Activated CD8-positive, alpha-beta memory T cell treated with anti-CD3 and anti-CD28 coated beads for 4 hours (primary cell): Measurements from ENCODE around the gene SELENON.
"Not testable (repeated sequence)": the region's sequence is repeated elsewhere in the genome, so short reads cannot be mapped to it uniquely, and the experiment has no call there.

Experiments used
- DNase-seq, 2 donors: peaks; one replicate each; pipeline ENCODE4 v3.0.0-alpha.2; 2020; ENCODE audit warnings: low read depth in 2 of 2

Gene SELENON

DNA sequence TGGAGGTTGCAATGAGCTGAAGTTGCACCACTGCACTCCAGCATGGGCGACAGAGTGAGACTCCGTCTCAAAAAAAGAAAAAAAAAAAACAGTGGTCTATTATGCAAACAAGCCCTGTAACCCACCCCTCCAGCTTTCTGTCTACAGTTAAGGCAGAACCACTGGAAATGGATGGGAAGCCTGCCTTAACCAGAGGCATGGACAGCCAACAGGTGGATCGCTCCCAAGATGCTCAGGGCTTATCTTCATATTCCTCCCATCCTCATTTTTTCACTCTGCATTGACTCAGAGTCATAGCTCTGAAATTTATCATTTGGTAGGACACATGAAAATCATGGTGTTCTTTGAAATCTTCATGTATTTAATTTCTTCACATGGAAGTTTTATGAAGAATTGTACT is 28.5 kb downstream of the SELENON start:
- no peak for DNase-seq

GRCh38 chr1:25829046-25829445 is 29.1 kb downstream of the SELENON start:
- DNase-seq, result no peak

- DNase-seq, result no peak
Observed at GRCh38 chr1:25831569-25832196, 31.7 kb downstream of the SELENON start.

DNA sequence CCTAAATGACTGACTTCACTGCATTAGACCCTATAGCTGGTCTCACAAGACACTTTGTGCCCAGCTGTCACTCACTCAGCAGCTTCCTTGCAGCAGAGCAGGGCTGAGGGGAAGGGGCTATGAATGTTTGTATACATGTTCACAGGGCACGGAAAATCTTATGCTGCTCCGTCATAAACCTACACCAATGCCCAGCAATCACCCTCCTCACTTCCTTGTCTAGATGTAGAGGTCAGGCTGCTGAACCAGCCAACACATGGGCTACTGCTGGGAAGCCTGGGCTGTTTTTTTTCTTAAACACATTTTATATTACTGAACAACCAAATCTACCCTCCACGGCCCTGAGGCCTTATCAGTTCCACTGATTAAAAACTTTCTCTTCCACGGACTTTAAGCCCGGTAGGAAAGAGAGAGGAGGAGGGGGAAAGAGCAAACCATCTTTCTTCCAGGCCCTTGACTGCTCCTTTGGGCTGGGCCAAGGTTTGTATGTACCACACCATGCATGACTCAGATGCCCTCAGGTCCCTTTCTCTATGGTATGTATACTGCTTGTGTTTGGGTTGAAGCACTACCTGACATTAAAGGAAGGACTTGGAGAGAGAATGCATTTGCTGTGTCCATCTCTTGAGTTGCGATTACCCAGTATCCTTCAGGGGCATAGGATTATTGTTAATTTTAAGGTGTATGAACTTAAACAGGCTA is 32.5 kb downstream of the SELENON start:
- DNase-seq, result no peak

- no peak for DNase-seq
Observed at GRCh38 chr1:25833158-25833557, 33.2 kb downstream of the SELENON start.

DNA sequence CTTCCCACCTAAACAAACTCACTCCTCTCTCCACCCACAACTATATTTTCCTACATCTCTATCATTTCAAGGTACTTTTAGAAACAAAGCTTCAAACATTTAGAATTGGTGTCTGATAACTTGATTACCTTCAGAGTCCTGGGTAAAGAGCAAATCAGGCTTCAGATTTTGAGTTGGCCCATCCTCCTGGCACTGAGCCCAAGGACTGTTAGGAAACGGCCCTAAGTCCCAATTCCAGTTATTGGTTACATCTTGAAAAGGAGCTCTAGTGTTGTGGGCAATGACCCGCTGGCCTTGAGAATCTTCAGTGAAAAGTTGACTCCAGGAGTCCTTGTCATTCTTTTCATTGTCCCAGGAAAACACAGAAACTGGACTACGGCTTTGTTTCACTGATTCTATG is 34.9 kb downstream of the SELENON start:
- no peak for DNase-seq

DNA sequence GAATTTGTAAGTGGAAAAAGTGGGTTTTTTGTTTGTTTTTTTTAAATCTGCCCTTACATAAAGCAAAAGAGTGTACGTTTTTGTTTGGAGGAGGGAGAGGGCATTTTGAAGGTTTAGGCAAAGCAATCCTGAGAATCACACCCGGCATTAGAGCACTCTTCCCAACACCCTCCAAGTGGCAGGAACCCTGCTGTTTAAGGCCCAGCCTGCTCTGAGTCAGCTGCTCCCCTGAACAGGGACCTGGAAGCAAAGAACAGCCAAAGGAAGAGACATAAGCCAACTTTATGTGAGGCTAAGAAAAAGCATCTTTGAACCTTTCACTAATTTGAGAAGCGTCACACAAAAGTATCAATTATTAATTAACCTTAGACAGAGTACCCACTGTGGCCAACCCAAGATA is 36.7 kb downstream of the SELENON start:
- no peak for DNase-seq

DNA sequence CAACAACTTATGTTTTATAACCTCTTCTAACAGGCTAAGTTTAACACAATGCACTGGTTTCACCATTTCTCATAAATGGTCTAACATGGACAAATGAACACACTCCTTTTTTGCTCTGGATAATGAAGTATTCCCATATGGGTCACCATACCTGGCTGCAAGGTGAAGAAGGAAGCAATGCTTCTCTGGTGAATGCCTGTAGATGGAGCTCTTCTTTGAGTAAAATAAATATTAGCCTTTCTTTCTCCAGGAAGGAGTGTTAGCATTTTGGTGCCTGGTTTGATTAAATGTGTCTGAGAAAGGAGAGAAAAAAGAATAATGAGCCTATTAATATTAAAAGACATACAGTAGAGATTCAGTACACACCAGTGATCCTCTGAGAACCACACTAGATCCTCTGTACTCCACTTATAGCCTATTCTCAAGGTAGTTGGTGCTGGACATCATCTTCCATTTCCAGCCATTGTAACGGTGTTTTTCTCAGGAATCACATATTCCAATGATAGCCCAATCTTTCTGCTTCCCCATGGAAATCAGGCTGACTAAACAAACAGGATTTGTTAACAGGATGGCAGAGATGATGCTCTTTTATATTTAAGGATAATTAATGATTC is 37.4 kb downstream of the SELENON start:
- DNase-seq, result no peak

- DNase-seq, result not testable (repeated sequence)
Observed at GRCh38 chr1:25839808-25840207, 39.8 kb downstream of the SELENON start.

DNA sequence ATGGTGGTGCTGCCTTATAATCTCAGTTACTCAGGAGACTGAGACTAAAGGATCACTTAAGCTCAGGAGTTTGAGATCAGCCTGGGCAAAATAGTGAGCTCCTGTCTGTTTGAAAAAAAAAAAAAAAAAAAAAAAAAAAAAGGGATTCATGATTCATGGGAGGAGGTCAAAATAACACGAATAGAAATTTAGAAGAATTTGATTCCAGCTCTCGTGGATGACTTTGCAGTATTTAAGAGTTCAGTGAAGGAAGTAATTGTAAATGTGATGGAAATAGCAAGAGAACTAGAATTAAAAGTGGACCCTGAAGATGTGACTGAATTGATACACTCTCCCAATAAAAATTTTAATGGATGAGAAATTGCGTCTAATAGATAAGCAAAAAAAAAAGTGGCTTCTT is 43.5 kb downstream of the SELENON start:
- DNase-seq, result no peak

DNA sequence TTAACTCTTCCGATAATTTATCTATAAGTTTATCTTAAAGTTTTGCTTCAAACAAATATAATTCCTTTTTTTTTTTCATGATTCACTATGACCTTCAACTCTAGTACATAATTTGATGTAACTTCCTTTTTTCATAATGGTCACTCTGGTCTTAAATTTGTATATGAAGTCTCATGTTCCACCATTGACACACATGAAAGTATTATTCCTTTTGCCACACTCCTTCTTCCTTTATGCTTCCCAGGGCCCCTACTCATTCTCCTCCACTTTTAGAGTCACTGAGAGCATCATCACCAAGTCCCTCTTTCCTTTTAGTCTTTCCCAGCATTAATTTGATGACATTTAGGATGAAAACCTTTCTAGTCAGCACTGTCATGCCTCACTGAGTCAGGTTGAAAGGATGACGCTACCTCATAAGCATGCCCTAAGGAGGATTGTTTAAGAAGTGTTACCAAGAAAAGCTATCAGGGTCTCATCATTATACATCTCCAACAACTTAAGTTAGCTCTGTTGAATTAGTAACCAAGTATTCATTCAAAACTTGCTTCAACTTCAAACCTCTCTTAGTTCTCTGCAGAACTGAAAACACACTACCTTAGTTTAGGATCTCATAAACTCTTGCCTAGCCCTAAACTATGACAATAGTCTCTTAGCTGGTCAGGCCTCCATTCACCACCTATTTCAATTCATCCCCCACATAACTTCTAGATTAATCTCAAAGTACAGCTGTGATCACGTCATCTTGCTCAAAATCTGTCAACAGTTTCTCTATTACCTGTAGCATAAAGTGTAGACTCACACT is 44.7 kb downstream of the SELENON start:
- no peak for DNase-seq

GRCh38 chr1:25845664-25846063 is 45.7 kb downstream of the SELENON start:
- no peak for DNase-seq

GRCh38 chr1:25847929-25848328 is 47.9 kb downstream of the SELENON start:
- no peak for DNase-seq

GRCh38 chr1:25848531-25848930 is 48.5 kb downstream of the SELENON start:
- no peak for DNase-seq

DNA sequence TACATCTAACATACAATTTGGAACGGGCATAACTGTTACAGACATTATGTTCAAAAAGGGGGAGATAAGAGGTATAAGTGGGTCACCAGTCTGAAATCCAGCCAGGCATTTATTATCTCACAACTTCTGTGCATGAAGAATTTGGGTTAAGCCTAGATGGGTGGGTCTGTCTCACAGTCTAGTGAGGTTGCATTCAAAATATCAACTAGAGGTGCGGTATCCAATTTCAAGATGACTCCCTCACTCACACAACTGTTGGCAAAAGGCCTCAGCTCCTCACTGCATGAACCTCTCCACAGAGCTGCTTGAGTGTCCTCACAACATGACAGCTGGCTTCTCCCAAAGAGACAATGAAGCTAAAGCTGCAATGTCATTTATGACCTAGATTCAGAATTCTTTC is 54.6 kb downstream of the SELENON start:
- no peak for DNase-seq

DNA sequence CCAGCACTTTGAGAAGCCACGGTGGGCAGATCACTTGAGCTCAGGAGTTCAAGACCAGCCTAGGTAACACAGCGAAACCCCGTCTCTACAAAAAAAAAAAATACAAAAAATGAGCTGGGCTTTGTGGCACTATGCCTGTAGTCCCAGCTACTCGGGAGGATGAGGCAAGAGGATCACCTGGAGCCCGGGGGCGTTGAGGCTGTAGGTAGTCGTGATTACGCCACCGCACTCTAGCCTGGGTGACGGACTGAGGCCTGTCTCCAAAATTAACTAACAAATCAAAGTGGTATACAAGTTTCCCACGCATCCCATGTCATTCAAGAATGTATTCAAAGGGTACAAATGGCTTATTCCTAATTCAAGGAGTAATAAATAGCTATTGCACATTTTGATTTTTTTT is 56.9 kb downstream of the SELENON start:
- no peak for DNase-seq

GRCh38 chr1:25858494-25858893 is 58.5 kb downstream of the SELENON start:
- DNase-seq, result no peak

DNA sequence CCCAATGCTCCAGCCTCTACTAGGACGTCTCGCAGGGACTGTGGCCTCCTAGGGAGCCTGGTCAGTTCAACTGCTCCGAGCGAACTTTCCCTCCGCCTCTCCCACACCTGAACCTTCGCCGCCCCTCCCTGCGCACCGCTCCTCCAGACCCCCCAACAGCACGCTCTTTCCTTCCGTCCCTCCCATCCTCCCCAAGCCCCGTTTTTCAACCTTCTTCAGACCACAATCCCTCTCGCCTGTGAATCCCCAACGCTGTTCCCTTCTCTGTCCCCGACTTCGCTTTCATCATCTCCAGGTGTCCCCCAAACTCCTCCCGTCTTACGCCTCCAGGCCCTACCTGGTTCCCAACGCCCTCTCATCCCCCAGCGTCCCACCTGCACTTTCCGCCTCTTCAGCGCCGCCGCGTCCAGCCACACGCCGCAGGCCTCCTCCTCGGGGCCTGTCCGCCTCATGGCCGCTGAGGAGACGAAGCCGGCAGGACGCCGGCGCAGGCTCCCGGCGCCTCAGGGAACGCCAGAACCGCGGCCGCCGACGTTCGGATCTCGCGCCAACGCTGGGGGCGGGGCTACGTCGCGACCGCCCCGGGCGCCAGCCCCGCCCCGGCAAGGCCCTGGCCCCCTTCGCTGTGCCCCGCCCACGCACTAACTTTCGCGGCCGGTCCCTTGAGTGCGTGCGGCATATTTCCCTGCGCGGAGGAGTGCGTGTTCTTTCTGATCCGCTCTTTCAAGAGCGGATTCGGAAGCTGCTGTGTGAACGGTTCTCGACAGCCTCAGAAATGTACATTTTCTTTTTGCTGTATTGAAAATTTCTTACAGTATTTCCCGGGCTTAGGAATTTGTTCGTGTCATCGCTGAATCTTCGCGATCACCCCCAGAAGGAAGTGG is 59.2 kb downstream of the SELENON start, which contains the start of gene AUNIP:
Gene AUNIP (minus strand): TSS at position 552 of the 884 bp plus-strand sequence. CDS start 100 bp downstream, at position 452.
- DNase-seq, result peak; percentile 80 to 81

DNA sequence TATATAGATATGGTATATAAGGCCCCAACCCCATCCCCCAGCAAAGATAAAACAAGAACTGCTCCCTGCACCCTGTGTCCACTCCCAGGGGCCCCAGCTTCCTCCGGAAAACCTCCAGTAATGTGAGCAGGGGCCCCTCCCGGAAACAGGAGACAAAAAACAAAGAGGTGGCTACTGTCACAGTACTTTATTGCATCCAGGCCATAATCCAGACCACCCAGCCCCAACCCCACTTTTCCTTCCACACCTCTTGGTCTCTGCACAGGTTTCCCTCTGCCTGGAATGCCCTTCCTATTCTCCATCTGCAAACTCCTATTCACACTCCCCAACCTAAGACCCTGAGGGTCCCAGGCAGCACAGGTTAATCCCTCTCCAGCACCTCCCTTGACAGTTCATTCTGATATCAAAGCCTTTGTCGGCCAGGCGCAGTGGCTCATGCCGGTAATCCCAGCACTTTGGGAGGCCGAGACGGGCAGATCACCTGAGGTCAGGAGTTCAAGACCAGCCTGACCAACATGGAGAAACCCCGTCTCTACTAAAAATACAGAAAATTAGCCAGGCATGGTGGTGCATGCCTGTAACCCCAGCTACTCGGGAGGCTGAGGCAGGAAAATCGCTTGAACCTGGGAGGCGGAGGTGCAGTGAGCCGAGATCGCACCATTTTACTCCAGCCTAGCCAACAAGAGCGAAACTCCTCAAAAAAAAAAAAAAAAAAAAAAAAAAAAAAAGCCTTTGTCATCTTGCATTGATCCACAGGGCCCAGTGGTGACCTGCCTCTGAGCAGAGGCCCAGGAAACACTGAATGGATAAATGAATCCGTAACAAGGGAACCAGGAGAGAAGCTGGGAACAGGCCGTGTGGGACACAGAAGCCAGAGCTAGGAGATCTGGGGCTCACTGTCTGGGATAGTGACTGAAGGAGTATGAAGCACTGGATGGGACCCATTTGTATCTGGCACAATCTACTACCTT is 61.6 kb downstream of the SELENON start:
- DNase-seq, result no peak
